K562 (cell line): ENCODE measurements around the gene EVI5L. TPM values are rescaled to one million over a fixed set of nuclear protein-coding genes. Genes with fewer than 3 reads are reported as not detected.
A peak's percentile ranks its signal among the peaks of the same experiment; 100 is the strongest.

Source experiments
- ATAC-seq: fragments of 200-7000 bp; cut with Tn5 transposase; 3 replicates; pipeline ENCODE4 v1.9.1; 2020; ENCODE audit warnings: moderate library complexity
- BruUV-seq: library from RNA; stranded (reverse); fragments of 400-500 nt; replicated peaks from 2 replicates; lab custom pipeline; 2021; lab: Mats Ljungman, UMichigan
- CTCF ChIA-PET: fragments of 300-600 bp; formaldehyde crosslinking; extraction: SDS; loops from one replicate; lab custom pipeline; 2021; ENCODE audit warnings: low intra/inter-chr PET ratio; lab: Yijun Ruan, JAX
- POLR2A ChIA-PET: fragments of 300-600, 350-650 bp; sonication (Branson Sonifier 250); formaldehyde crosslinking; extraction: SDS; loops from one replicate; lab custom pipeline; 2021; ENCODE audit warnings: antibody characterized with exemption, inconsistent platforms; lab: Yijun Ruan, JAX
- DNase-seq, 4 experiments: peaks; one replicate each; pipeline versions ENCODE4 v3.0.0 to v3.0.0-alpha.2; 2011 to 2018; ENCODE audit warnings: low spot score in 3 of 4, mixed read lengths in 3 of 4; ENCODE audit errors: extremely low read depth in 1 of 4
- FAIRE-seq: peaks from 2 replicates; lab custom pipeline; 2011; peaks lifted over from hg19 to GRCh38; lab: Jason Lieb, UNC
- H2AFZ ChIP-seq: 2 replicates; pipeline ENCODE4 v1.6.0; 2011; ENCODE audit warnings: low read depth, low read length, control low read depth, inconsistent platforms
- H3K27ac ChIP-seq: fragments of 200-600 bp; 3 replicates; pipeline ENCODE4 v1.8.0; 2011; ENCODE audit warnings: low read depth, mild to moderate bottlenecking, control low read depth, inconsistent platforms, low read length, moderate library complexity, mixed read lengths; ENCODE audit errors: extremely low read depth
- H3K27me3 ChIP-seq, 2 experiments: fragments of 300-600 bp in 1 of 2; 2 replicates in 1 of 2; 3 replicates in 1 of 2; pipeline versions ENCODE4 v1.6.0 to v1.8.0; 2011; ENCODE audit warnings: inconsistent platforms in 2 of 2, low read length in 2 of 2, mild to moderate bottlenecking in 1 of 2, mixed read lengths in 1 of 2, moderate library complexity in 1 of 2; ENCODE audit not compliant: control insufficient read depth in 2 of 2, insufficient read depth in 2 of 2
- H3K36me3 ChIP-seq: fragments of 300-600 bp; 3 replicates; pipeline ENCODE4 v1.8.0; 2011; ENCODE audit warnings: mild to moderate bottlenecking, low read length, inconsistent platforms; ENCODE audit not compliant: control insufficient read depth, insufficient read depth
- H3K4me1 ChIP-seq, 2 experiments: fragments of 200-600 bp in 1 of 2; replicated peaks in 1 of 2; 2 replicates in 1 of 2; 3 replicates in 1 of 2; pipeline versions ENCODE4 v1.5.1 to v1.8.0; 2011; ENCODE audit warnings: inconsistent platforms in 2 of 2, low read length in 2 of 2, mild to moderate bottlenecking in 1 of 2, mixed read lengths in 1 of 2, moderate library complexity in 1 of 2; ENCODE audit not compliant: control insufficient read depth in 2 of 2, insufficient read depth in 2 of 2
- H3K4me2 ChIP-seq: 2 replicates; pipeline ENCODE4 v1.6.1; 2011; ENCODE audit warnings: low read length, control low read depth, inconsistent platforms, mixed read lengths; ENCODE audit not compliant: insufficient read depth
- H3K4me3 ChIP-seq: fragments of 200-600 bp; sonication (generic), shearing (Covaris generic); 2 replicates; pipeline ENCODE4 v1.5.1; 2016; ENCODE audit warnings: control low read depth, inconsistent platforms
- H3K79me2 ChIP-seq: fragments of 200-600 bp; 3 replicates; pipeline ENCODE4 v1.8.0; 2011; ENCODE audit warnings: low read length, inconsistent platforms; ENCODE audit not compliant: control insufficient read depth, insufficient read depth
- H3K9ac ChIP-seq, 2 experiments: 2 replicates each; pipeline versions ENCODE4 v1.6.0 to v1.6.1; 2011; ENCODE audit warnings: low read depth in 2 of 2, low read length in 2 of 2, control low read depth in 1 of 2, inconsistent platforms in 1 of 2, mild to moderate bottlenecking in 1 of 2, mixed read lengths in 1 of 2; ENCODE audit not compliant: insufficient read depth in 1 of 2
- H3K9me1 ChIP-seq: one replicate; pipeline ENCODE4 v1.6.0; 2011; ENCODE audit warnings: inconsistent platforms, mild to moderate bottlenecking, low read length, moderate library complexity; ENCODE audit not compliant: control insufficient read depth, insufficient read depth
- H3K9me3 ChIP-seq: replicated peaks from 2 replicates; pipeline ENCODE4 v1.5.1; 2011; ENCODE audit warnings: low read depth, low read length, inconsistent platforms; ENCODE audit not compliant: control insufficient read depth, insufficient read depth
- H4K20me1 ChIP-seq: replicated peaks from 2 replicates; pipeline ENCODE4 v1.6.1; 2011; ENCODE audit warnings: low read length, inconsistent platforms, mixed read lengths; ENCODE audit not compliant: control insufficient read depth, insufficient read depth
- CREM ChIP-seq: IDR thresholded peaks from 2 replicates; pipeline ENCODE4 v1.6.1; 2014; ENCODE audit warnings: antibody characterized with exemption, low read depth
- EGR1 ChIP-seq: fragments of 450-650 bp; conservative IDR thresholded peaks from 2 replicates; pipeline ENCODE4 v1.6.1; 2017; ENCODE audit warnings: mild to moderate bottlenecking
- GABPB2 ChIP-seq: fragments of 250-450 bp; sonication (Bioruptor Pico); conservative IDR thresholded peaks from 2 replicates; pipeline ENCODE4 v1.5.1; 2021; ENCODE audit warnings: mild to moderate bottlenecking
- KAT2B ChIP-seq: IDR thresholded peaks from one replicate; pipeline ENCODE4 v1.6.1; 2012; ENCODE audit warnings: low read depth, mild to moderate bottlenecking, control low read depth, inconsistent platforms, low read length, moderate library complexity
- MAZ ChIP-seq, 2 experiments: fragments of 450-650 bp in 1 of 2; sonication (generic) in 1 of 2; formaldehyde crosslinking; IDR thresholded peaks in 1 of 2; conservative IDR thresholded peaks in 1 of 2; 2 replicates each; pipeline versions ENCODE4 v1.4.0 to v1.5.0; 2020; ENCODE audit warnings: mild to moderate bottlenecking in 1 of 2, missing genetic modification reagents in 1 of 2
- POLR2A ChIP-seq: fragments of 450-650 bp; conservative IDR thresholded peaks from 2 replicates; pipeline ENCODE4 v1.6.1; 2016
- RAD21 ChIP-seq, 2 experiments: fragments of 250-450 bp in 1 of 2; fragments of 450-650 bp in 1 of 2; sonication (Bioruptor Pico) in 1 of 2; formaldehyde crosslinking in 1 of 2; IDR thresholded peaks in 1 of 2; conservative IDR thresholded peaks in 1 of 2; 2 replicates each; pipeline versions ENCODE4 v1.4.0 to v1.8.0; 2020 to 2022; ENCODE audit warnings: mild to moderate bottlenecking in 2 of 2, moderate library complexity in 1 of 2
- SMC3 ChIP-seq: conservative IDR thresholded peaks from 2 replicates; pipeline ENCODE4 v1.6.1; 2011; ENCODE audit warnings: low read depth, low read length, improper control_type of control experiment; ENCODE audit not compliant: insufficient read depth
- TSC22D4 ChIP-seq: fragments of 450-650 bp; IDR thresholded peaks from 2 replicates; pipeline ENCODE4 v1.6.1; 2016; ENCODE audit warnings: missing genetic modification characterization, missing biosample characterization, control low read depth
- YBX1 ChIP-seq: fragments of 450-650 bp; IDR thresholded peaks from 2 replicates; pipeline ENCODE4 v1.7.1; 2016; ENCODE audit warnings: mild to moderate bottlenecking
- ZBTB7A ChIP-seq: IDR thresholded peaks from 2 replicates; pipeline ENCODE4 v1.6.1; 2011; ENCODE audit warnings: low read depth, mild to moderate bottlenecking, low read length, moderate library complexity, borderline replicate concordance; ENCODE audit not compliant: control insufficient read depth
- ZFX ChIP-seq: sonication (generic); formaldehyde crosslinking; IDR thresholded peaks from 2 replicates; pipeline ENCODE4 v1.8.0; 2022; ENCODE audit warnings: mild to moderate bottlenecking, missing genetic modification reagents, moderate library complexity
- ZNF431 ChIP-seq: sonication (generic); formaldehyde crosslinking; IDR thresholded peaks from 2 replicates; pipeline ENCODE4 v1.8.0; 2022; ENCODE audit warnings: mild to moderate bottlenecking, missing genetic modification reagents
- WGBS: fragments of 100-300 bp; shearing (Covaris generic); methylation state at CpG from one replicate; pipeline ENCODE4 v1.1.6; 2016; ENCODE audit warnings: low coverage, mixed read lengths; ENCODE audit not compliant: insufficient coverage; ENCODE audit errors: missing lambda C conversion rate; 5-methylcytosine and 5-hydroxymethylcytosine counted together
- in situ Hi-C: fragments of 300-500 bp; cut with MboI; formaldehyde crosslinking; loops from 4 replicates; pipeline ENCODE4 v1.15.0; 2018; ENCODE audit warnings: inconsistent platforms, mixed read lengths
- intact Hi-C: fragments of 100-400 bp; cut with micrococcal nuclease; formaldehyde crosslinking; loops from 2 replicates; pipeline ENCODE4 v1.14.2; 2022
- polyA plus RNA-seq, 8 experiments: library from polyadenylated mRNA; depleted of rRNA in 4 of 8; stranded (reverse) in 5 of 8; unstranded in 3 of 8; fragments of >200 nt; fragmentation: Nextera tagmentation in 2 of 8; fragmentation: Illumina TruSeq in 1 of 8; extraction: Ambion mirVana in 2 of 8; extraction: Trizol in 1 of 8; gene quantifications; 2 replicates each; pipeline versions ENCODE4 v1.2.1 to v1.2.3, GENCODE V29; 2011 to 2014; ENCODE audit warnings: inconsistent platforms in 1 of 8, missing spikeins in 1 of 8
- total RNA-seq, 7 experiments: library from RNA; depleted of rRNA in 6 of 7; stranded (reverse); fragments of >200 nt in 6 of 7; fragmentation: Illumina TruSeq in 2 of 7; extraction: Trizol in 2 of 7; gene quantifications; 2 replicates each; pipeline versions ENCODE4 v1.2.1 to v1.2.3, GENCODE V29; 2011 to 2021; ENCODE audit warnings: low replicate concordance in 1 of 7
- TF ChIP-seq, protein P1 (sequence below): sonication (generic); formaldehyde crosslinking; IDR thresholded peaks from 2 replicates; pipeline ENCODE4 v1.8.0; 2022; ENCODE audit warnings: missing genetic modification reagents, mild to moderate bottlenecking, moderate library complexity, borderline replicate concordance

The EVI5L gene
- total and polyA plus RNA-seq, 9 of the 15 experiments (the other 6 are each of a cell fraction or from before 2014, with no cell fraction given) = 0.69 to 1.8 (median 1.2) TPM; not detected in 2

DNA sequence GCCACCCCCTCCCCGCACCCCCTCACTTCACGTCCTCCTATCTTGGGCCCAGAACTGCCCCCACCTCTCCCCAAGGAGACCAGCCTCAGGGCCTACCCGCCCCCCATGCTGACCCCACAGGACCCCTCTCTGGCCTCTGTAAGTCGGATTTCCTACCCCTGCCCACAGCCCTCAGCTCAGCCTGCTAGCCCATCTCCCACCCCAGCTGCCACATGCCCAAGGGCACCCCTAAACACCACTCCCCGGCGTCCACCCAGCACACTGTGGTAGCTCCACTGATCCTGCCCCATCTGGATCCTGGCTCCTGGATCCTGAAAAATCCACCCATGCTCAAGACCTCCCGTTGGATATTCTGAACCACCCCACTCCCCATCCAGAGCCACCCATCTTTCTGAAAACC, 805 bp downstream of the EVI5L start:
- ATAC-seq = no peak

DNA sequence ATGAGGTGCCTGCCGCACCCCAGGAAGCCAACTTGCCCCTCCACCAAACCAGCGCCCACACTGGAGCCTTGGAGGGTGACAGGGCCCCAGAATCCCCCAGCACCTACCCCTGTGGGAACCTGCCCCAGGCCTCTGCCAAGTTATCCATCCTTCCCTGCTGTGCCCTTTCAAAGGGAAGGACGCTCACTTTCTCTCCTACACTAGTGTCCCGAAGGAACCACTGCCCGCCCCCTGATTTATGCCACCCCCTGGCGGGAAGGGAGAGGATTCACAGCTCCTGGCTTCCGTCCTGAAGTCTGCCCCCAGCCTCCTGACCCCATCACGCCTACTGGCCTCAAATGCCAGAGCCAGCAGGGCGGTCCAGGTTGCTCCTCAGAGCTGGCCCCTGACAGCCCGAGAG, 1.4 kb downstream of the EVI5L start:
- CTCF ChIA-PET = interaction anchor here (1.0 kb wide), 1 partner anchor 32 kb away, joined by 3 read pairs; no protein-coding TSS in a partner anchor
- Histone ChIP-seq H4K20me1 (0 out of 2 replicates have a peak, but pooled peaks cover 3% of the 10 kb centered on the region), H3K9ac (peak overlapping the region in 1 of 2 experiments; percentile 36; a peak in 1 of 4 replicates), H3K9me3 (no peaks in the 10 kb centered on the region), H2AFZ (no peak overlapping the region), H3K79me2 (no peaks in the 10 kb centered on the region), H3K36me3 (no peaks in the 10 kb centered on the region; the same call in 2 of the 3 replicates), H3K27ac (no peak overlapping the region), H3K9me1 (no peaks in the 10 kb centered on the region), H3K4me2 (no peak overlapping the region; the same call in 1 of the 2 replicates), H3K27me3 (peaks cover 15 to 18% of the 10 kb centered on the region in 2 experiments; a peak in 4 of 5 replicates), H3K4me1 (peaks cover 16 to 42% of the 10 kb centered on the region in 2 experiments; a peak in 4 of 5 replicates), H3K4me3 (no peak overlapping the region)
- DNase-seq (peak; percentile 66 to 72 (median 69)), FAIRE-seq (peak; percentile 35), ATAC-seq (no peak)
- intact Hi-C loops = no loop called here
- BruUV-seq = TSS peak; percentile 60
- in situ Hi-C loops = no loop called here
- POLR2A ChIA-PET = interaction anchor here (0.6 to 0.8 kb wide), 8 partner anchors 20 to 1459 kb away, joined by 3 to 4 read pairs (median 3); partner anchors contain the start of gene ALKBH7
- WGBS = 29% methylated on average over 10 of the region's 10 CpGs
- no peak for TF ChIP-seq POLR2A
- TF ChIP-seq SMC3 = peak; percentile 56
- peak in 1 of 2 experiments; percentile 45; a peak in 2 of 4 replicates for TF ChIP-seq RAD21 (CRISPR knock-in tag; conservative IDR thresholded peaks at IDR 0.05 in 1 of 2, IDR thresholded peaks at IDR 0.05 in 1 of 2)
- TF ChIP-seq KAT2B = no peak
- peak; percentile 62 for TF ChIP-seq EGR1
- TF ChIP-seq TSC22D4 (tag) = no peak
- no peak for TF ChIP-seq GABPB2 (CRISPR knock-in tag)
- peak in 1 of 2 experiments; percentile 18; a peak in 1 of 4 replicates for TF ChIP-seq MAZ (CRISPR knock-in tag; conservative IDR thresholded peaks at IDR 0.05 in 1 of 2, IDR thresholded peaks at IDR 0.05 in 1 of 2)
- TF ChIP-seq ZBTB7A = no peak

More for the DNA sequence above, 805 bp downstream of the EVI5L start:
- no TSS peak for BruUV-seq
- Histone ChIP-seq H3K36me3 (no peaks in the 10 kb centered on the region; the same call in 2 of the 3 replicates), H3K9ac (peak overlapping the region in 1 of 2 experiments; percentile 42; a peak in 1 of 4 replicates), H3K4me3 (peak overlapping the region; percentile 47), H3K4me2 (no peak overlapping the region), H2AFZ (no peak overlapping the region), H3K9me3 (no peaks in the 10 kb centered on the region), H3K9me1 (no peaks in the 10 kb centered on the region), H3K27me3 (peaks cover 11 to 18% of the 10 kb centered on the region in 2 experiments; a peak in 4 of 5 replicates), H3K79me2 (no peaks in the 10 kb centered on the region), H3K27ac (no peak overlapping the region), H3K4me1 (peaks cover 16 to 42% of the 10 kb centered on the region in 2 experiments; a peak in 4 of 5 replicates), H4K20me1 (0 out of 2 replicates have a peak, but pooled peaks cover 3% of the 10 kb centered on the region)
- DNase-seq (no peak), FAIRE-seq (no peak)
- CTCF ChIA-PET = no interaction called here
- WGBS = 54% methylated on average over 3 of the region's 7 CpGs
- intact Hi-C loops (no loop called here), in situ Hi-C loops (no loop called here)
- POLR2A ChIA-PET = no interaction called here
- TF ChIP-seq ZNF431 (no peak), YBX1 (no peak), CREM (no peak), ZFX (0 out of 2 replicates have a peak, but pooled peaks have one; percentile 8)
- TF ChIP-seq, protein P1, sequence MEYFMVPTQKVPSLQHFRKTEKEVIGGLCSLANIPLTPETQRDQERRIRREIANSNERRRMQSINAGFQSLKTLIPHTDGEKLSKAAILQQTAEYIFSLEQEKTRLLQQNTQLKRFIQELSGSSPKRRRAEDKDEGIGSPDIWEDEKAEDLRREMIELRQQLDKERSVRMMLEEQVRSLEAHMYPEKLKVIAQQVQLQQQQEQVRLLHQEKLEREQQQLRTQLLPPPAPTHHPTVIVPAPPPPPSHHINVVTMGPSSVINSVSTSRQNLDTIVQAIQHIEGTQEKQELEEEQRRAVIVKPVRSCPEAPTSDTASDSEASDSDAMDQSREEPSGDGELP (CRISPR knock-in tag) = no peak
